Hepatocyte (in vitro differentiated cells): ENCODE results near the gene EXOC3. TPM values are rescaled to one million over a fixed set of nuclear protein-coding genes. Genes with fewer than 3 reads are reported as not detected.

Experiments used
- DNase-seq: peaks from one replicate; pipeline ENCODE4 v3.0.0-alpha.2; 2016; ENCODE audit warnings: low spot score
- H2AFZ ChIP-seq: fragments of 200-600 bp; sonication (generic); 2 replicates; pipeline ENCODE4 v1.6.0; 2016; ENCODE audit warnings: antibody characterized with exemption, mild to moderate bottlenecking
- H3K27ac ChIP-seq: fragments of 200-600 bp; sonication (generic); 2 replicates; pipeline ENCODE4 v1.5.1; 2016; ENCODE audit warnings: mild to moderate bottlenecking
- H3K27me3 ChIP-seq: fragments of 200-600 bp; sonication (generic); 2 replicates; pipeline ENCODE4 v1.6.1; 2016
- H3K36me3 ChIP-seq: fragments of 200-600 bp; sonication (generic); replicated peaks from 2 replicates; pipeline ENCODE4 v1.5.1; 2016; ENCODE audit warnings: low read depth; ENCODE audit not compliant: insufficient read depth
- H3K4me1 ChIP-seq: fragments of 200-600 bp; sonication (generic); 2 replicates; pipeline ENCODE4 v1.5.1; 2016; ENCODE audit warnings: mild to moderate bottlenecking, moderate library complexity; ENCODE audit not compliant: insufficient read depth
- H3K4me2 ChIP-seq: fragments of 200-600 bp; sonication (generic); 2 replicates; pipeline ENCODE4 v1.6.0; 2016
- H3K4me3 ChIP-seq: fragments of 200-600 bp; sonication (generic); 2 replicates; pipeline ENCODE4 v1.5.1; 2016; ENCODE audit warnings: mild to moderate bottlenecking
- H3K79me2 ChIP-seq: fragments of 200-600 bp; sonication (generic); 2 replicates; pipeline ENCODE4 v1.6.0; 2017; ENCODE audit warnings: mild to moderate bottlenecking
- H3K9me2 ChIP-seq: fragments of 200-600 bp; sonication (generic); replicated peaks from 2 replicates; pipeline ENCODE4 v1.6.0; 2017; ENCODE audit warnings: mild to moderate bottlenecking; ENCODE audit not compliant: insufficient read depth
- H3K9me3 ChIP-seq: fragments of 200-600 bp; sonication (generic); 2 replicates; pipeline ENCODE4 v1.5.1; 2016; ENCODE audit warnings: low read depth, mild to moderate bottlenecking
- H4K20me1 ChIP-seq: fragments of 200-600 bp; sonication (generic); 2 replicates; pipeline ENCODE4 v1.6.0; 2016; ENCODE audit warnings: mild to moderate bottlenecking; ENCODE audit not compliant: insufficient read depth, poor library complexity, severe bottlenecking
- CTCF ChIP-seq: fragments of 200-600 bp; sonication (generic); IDR thresholded peaks from 2 replicates; pipeline ENCODE4 v1.5.1; 2016; ENCODE audit warnings: antibody characterized with exemption, mild to moderate bottlenecking; ENCODE audit not compliant: poor library complexity
- EZH2 ChIP-seq: fragments of 200-600 bp; sonication (generic); IDR thresholded peaks from 2 replicates; pipeline ENCODE4 v1.6.1; 2016; ENCODE audit warnings: antibody characterized with exemption, mild to moderate bottlenecking, borderline replicate concordance
- EZH2phosphoT487 ChIP-seq: fragments of 200-600 bp; sonication (generic); IDR thresholded peaks from one replicate; pipeline ENCODE4 v1.6.1; 2018; ENCODE audit warnings: antibody characterized with exemption, mild to moderate bottlenecking, low read depth, moderate library complexity; ENCODE audit not compliant: unreplicated experiment, severe bottlenecking
- WGBS: methylation state at CpG from one replicate; pipeline ENCODE4 v1.1.6; 2016; ENCODE audit warnings: low lambda C conversion rate; ENCODE audit errors: missing lambda C conversion rate; 5-methylcytosine and 5-hydroxymethylcytosine counted together
- polyA plus RNA-seq: library from polyadenylated mRNA; unstranded; fragments of >200 nt; fragmentation: Nextera tagmentation; extraction: Ambion mirVana; gene quantifications from 2 replicates; pipeline ENCODE4 v1.2.1, GENCODE V29; 2016
- total RNA-seq: library from RNA; depleted of rRNA; stranded (reverse); fragments of >200 nt; gene quantifications from 2 replicates; pipeline ENCODE4 v1.2.3, GENCODE V29; 2014

The EXOC3 gene
- total and polyA plus RNA-seq, 2 experiments from 2014 or later = 36.1 to 38.3 TPM

- Histone ChIP-seq H3K4me3 (no peak overlapping the region), H3K27ac (no peak overlapping the region), H3K79me2 (no peaks in the 10 kb centered on the region), H2AFZ (no peak overlapping the region), H3K4me1 (peaks cover 14% of the 10 kb centered on the region), H3K27me3 (no peaks in the 10 kb centered on the region), H3K4me2 (no peak overlapping the region), H3K9me3 (no peaks in the 10 kb centered on the region), H3K36me3 (no peaks in the 10 kb centered on the region), H4K20me1 (no peaks in the 10 kb centered on the region), H3K9me2 (no peaks in the 10 kb centered on the region)
- no peak for DNase-seq
- TF ChIP-seq EZH2phosphoT487 (no peak), EZH2 (no peak), CTCF (no peak)
- WGBS = 94% methylated on average over 11 of the region's 11 CpGs
These were observed 14.8 kb upstream of the EXOC3 start for GRCh38 chr5:428219-428618.

- Histone ChIP-seq H3K79me2 (no peaks in the 10 kb centered on the region), H3K27ac (no peak overlapping the region), H2AFZ (no peak overlapping the region), H3K4me3 (no peak overlapping the region), H3K4me2 (no peak overlapping the region), H3K36me3 (no peaks in the 10 kb centered on the region), H3K27me3 (no peaks in the 10 kb centered on the region), H3K4me1 (peaks cover 14% of the 10 kb centered on the region), H4K20me1 (no peaks in the 10 kb centered on the region), H3K9me3 (no peaks in the 10 kb centered on the region), H3K9me2 (no peaks in the 10 kb centered on the region)
- DNase-seq = no peak
- no peak for TF ChIP-seq EZH2phosphoT487
- TF ChIP-seq EZH2 = no peak
- no peak for TF ChIP-seq CTCF
- 93% methylated on average over 14 of the region's 22 CpGs for WGBS
These were observed 14.1 kb upstream of the EXOC3 start for GRCh38 chr5:428754-429452.

- Histone ChIP-seq H3K36me3 (no peaks in the 10 kb centered on the region), H3K4me2 (no peak overlapping the region), H2AFZ (no peak overlapping the region), H4K20me1 (no peaks in the 10 kb centered on the region), H3K4me1 (peaks cover 14% of the 10 kb centered on the region), H3K9me2 (no peaks in the 10 kb centered on the region), H3K9me3 (no peaks in the 10 kb centered on the region), H3K79me2 (no peaks in the 10 kb centered on the region), H3K27me3 (no peaks in the 10 kb centered on the region), H3K27ac (no peak overlapping the region), H3K4me3 (no peak overlapping the region)
- WGBS = 82% methylated on average over 29 of the region's 35 CpGs
- DNase-seq = no peak
- TF ChIP-seq EZH2phosphoT487 (no peak), EZH2 (no peak), CTCF (no peak)
These were observed 13.4 kb upstream of the EXOC3 start for GRCh38 chr5:429453-430188.
